ENCODE measurements around the gene PTPRN2.

- TF ChIP-seq, protein P1, sequence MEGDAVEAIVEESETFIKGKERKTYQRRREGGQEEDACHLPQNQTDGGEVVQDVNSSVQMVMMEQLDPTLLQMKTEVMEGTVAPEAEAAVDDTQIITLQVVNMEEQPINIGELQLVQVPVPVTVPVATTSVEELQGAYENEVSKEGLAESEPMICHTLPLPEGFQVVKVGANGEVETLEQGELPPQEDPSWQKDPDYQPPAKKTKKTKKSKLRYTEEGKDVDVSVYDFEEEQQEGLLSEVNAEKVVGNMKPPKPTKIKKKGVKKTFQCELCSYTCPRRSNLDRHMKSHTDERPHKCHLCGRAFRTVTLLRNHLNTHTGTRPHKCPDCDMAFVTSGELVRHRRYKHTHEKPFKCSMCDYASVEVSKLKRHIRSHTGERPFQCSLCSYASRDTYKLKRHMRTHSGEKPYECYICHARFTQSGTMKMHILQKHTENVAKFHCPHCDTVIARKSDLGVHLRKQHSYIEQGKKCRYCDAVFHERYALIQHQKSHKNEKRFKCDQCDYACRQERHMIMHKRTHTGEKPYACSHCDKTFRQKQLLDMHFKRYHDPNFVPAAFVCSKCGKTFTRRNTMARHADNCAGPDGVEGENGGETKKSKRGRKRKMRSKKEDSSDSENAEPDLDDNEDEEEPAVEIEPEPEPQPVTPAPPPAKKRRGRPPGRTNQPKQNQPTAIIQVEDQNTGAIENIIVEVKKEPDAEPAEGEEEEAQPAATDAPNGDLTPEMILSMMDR (IDR thresholded peaks at IDR 0.05), result no peak
- TF ChIP-seq POLR2AphosphoS5 (IDR thresholded peaks at IDR 0.05; ENCODE audit: low read depth, low read length), result no peak
- no peak for TF ChIP-seq REST (IDR thresholded peaks at IDR 0.05; ENCODE audit: insufficient read depth in 1 of 2, low read depth in 2 of 2, low read length in 1 of 2)
Measured at GRCh38 chr7:158419238-158419785, 168.3 kb downstream of the PTPRN2 start.
